Right atrium auricular region (tissue), 2 donors: ENCODE results near the gene MYH13. TPM values are rescaled to one million over a fixed set of nuclear protein-coding genes. Genes with fewer than 3 reads are reported as not detected.

ENCODE experiments used
- DNase-seq: peaks from one replicate; pipeline ENCODE4 v3.0.0-alpha.2; 2019; ENCODE audit warnings: low spot score
- H3K27ac ChIP-seq, 2 donors: fragments of 200-600 bp; sonication (generic); 1 replicate in 1 of 2; 2 replicates in 1 of 2; pipeline ENCODE4 v1.5.1; 2016 to 2019
- H3K27me3 ChIP-seq, 2 donors: fragments of 200-600 bp; sonication (generic); one replicate each; pipeline versions ENCODE4 v1.5.1 to v1.6.0; 2017 to 2019
- H3K36me3 ChIP-seq: fragments of 200-600 bp; sonication (generic); one replicate; pipeline ENCODE4 v1.5.1; 2016
- H3K4me1 ChIP-seq, 2 donors: fragments of 200-600 bp; sonication (generic); one replicate each; pipeline versions ENCODE4 v1.5.1 to v1.6.0; 2017 to 2019
- H3K4me3 ChIP-seq, 2 donors: fragments of 200-600 bp; sonication (generic); 1 replicate in 1 of 2; 2 replicates in 1 of 2; pipeline ENCODE4 v1.5.1; 2017 to 2019; ENCODE audit warnings: mild to moderate bottlenecking in 1 of 2, moderate library complexity in 1 of 2
- H3K9me3 ChIP-seq, 2 donors: fragments of 200-600 bp; sonication (generic); one replicate each; pipeline ENCODE4 v1.5.1; 2019
- total RNA-seq, 2 donors: library from RNA; depleted of rRNA; stranded (reverse); fragments of >200 nt; gene quantifications; one replicate each; pipeline ENCODE4 v1.1.0, GENCODE V29; 2016
- TF ChIP-seq, protein P1 (sequence below), 2 donors: fragments of 200-600 bp; sonication (generic); IDR thresholded peaks; one replicate each; pipeline ENCODE4 v1.5.1; 2019; ENCODE audit warnings: antibody characterized with exemption in 2 of 2

MYH13 gene
- total RNA-seq, 2 donors from 2014 or later, result not detected

DNA sequence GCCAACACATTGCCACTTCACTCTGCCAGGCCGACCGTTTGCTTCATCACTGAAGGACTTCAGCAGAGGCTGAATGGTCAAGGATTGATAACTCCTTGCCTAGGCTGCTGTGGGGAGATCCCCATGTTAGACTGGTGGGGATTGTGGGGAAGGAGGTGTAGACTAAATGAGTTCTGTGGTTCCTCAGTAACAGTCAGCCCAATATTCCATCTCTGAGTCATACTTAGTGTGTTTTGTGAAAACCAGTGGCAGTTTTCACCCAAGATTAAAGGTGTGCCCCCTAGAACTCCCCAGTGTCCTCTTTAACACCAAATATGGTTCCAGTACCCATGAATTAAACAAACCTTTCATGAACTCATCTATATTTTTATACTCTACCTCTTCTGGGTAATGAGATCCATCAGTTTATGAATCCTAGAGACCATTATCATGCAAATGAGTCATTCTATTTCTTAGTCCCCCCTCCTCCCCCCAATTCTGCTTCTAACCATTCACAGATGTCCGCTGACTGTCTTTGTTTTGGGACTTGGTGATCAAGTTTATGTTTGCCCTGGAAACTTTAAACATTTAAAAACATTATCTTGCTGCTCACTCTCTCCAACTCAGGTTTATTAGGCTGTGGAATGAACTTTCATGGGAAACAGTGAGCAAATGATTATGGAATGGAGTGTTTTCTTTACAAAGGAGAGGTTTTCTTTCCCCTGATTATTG, 107.6 kb downstream of the MYH13 start:
- H3K27ac ChIP-seq, result no peak overlapping the region
- H3K4me3 ChIP-seq, result no peak overlapping the region
- no peak for DNase-seq
- H3K27me3 ChIP-seq, result no peaks in the 10 kb centered on the region
- no peaks in the 10 kb centered on the region for H3K36me3 ChIP-seq
- TF ChIP-seq, protein P1, sequence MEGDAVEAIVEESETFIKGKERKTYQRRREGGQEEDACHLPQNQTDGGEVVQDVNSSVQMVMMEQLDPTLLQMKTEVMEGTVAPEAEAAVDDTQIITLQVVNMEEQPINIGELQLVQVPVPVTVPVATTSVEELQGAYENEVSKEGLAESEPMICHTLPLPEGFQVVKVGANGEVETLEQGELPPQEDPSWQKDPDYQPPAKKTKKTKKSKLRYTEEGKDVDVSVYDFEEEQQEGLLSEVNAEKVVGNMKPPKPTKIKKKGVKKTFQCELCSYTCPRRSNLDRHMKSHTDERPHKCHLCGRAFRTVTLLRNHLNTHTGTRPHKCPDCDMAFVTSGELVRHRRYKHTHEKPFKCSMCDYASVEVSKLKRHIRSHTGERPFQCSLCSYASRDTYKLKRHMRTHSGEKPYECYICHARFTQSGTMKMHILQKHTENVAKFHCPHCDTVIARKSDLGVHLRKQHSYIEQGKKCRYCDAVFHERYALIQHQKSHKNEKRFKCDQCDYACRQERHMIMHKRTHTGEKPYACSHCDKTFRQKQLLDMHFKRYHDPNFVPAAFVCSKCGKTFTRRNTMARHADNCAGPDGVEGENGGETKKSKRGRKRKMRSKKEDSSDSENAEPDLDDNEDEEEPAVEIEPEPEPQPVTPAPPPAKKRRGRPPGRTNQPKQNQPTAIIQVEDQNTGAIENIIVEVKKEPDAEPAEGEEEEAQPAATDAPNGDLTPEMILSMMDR (IDR thresholded peaks at IDR 0.05), result no peak
- no peaks in the 10 kb centered on the region for H3K9me3 ChIP-seq
- H3K4me1 ChIP-seq, result no peaks in the 10 kb centered on the region

DNA sequence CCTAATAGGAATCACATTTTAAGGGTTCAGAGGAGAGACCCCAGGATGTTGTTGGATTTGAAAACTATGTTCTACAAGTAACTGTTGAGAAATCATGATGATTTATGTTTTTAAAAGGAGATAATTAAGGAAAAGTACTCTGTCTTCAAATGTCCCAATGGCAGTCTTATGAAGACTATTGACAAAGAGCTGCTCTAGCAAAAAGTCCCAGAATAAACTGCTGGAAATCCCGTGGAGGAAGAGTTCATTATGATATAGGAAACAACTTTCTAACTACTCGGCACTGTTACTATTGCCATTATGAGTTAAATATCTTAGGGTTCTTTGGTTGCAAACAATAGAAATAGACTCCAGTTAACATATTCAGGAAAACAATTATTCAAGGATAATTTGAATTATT, 108.8 kb downstream of the MYH13 start:
- TF ChIP-seq, protein P1 (IDR thresholded peaks at IDR 0.05), result no peak
- Histone ChIP-seq H3K27ac (no peak overlapping the region), H3K9me3 (no peaks in the 10 kb centered on the region), H3K4me1 (no peaks in the 10 kb centered on the region), H3K4me3 (no peak overlapping the region), H3K27me3 (no peaks in the 10 kb centered on the region), H3K36me3 (no peaks in the 10 kb centered on the region)
- DNase-seq, result no peak

DNA sequence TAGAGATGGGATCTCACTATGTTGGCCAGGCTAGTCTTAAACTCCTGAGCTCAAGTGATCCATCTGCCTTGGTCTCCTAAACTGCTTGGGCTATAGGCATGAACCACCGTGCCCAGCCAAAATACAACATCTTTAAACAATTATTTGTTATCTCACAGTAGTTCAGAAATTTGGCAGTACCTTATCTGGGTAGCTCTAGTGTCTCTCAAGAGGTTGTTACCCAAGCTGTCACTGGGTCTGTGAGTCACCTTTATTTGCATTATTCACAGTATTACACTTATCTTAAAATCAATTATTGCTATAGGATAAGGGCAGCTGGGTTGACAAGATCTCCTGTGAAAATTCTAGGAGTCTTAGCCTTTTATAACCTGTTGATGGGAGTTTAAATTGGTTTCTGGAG, 110.4 kb downstream of the MYH13 start:
- Histone ChIP-seq H3K27ac (no peak overlapping the region), H3K4me1 (no peaks in the 10 kb centered on the region), H3K4me3 (no peak overlapping the region), H3K27me3 (no peaks in the 10 kb centered on the region), H3K36me3 (no peaks in the 10 kb centered on the region), H3K9me3 (no peaks in the 10 kb centered on the region)
- no peak for DNase-seq
- TF ChIP-seq, protein P1 (IDR thresholded peaks at IDR 0.05), result no peak

DNA sequence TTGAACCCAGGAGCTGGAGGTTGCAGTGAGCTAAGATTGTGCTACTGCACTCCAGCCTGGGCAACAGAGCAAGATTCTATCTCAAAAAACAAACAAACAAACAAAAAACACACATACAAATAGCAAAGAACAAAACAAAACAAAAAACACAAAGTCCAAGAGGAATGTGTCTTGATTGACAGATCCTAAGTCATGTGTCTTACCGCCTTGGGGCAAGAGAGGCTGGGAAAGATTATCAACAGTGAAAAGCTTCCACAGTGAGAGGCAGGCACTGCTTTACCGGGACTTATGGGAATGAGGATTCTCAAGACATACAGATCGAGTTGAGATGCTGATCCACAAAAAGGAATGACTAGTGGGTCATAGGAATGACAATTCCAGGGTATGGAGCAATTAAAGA, 111.7 kb downstream of the MYH13 start:
- no peak overlapping the region for H3K27ac ChIP-seq
- no peaks in the 10 kb centered on the region for H3K9me3 ChIP-seq
- no peaks in the 10 kb centered on the region for H3K36me3 ChIP-seq
- no peak overlapping the region for H3K4me3 ChIP-seq
- H3K27me3 ChIP-seq, result no peaks in the 10 kb centered on the region
- H3K4me1 ChIP-seq, result no peaks in the 10 kb centered on the region
- TF ChIP-seq, protein P1 (IDR thresholded peaks at IDR 0.05), result no peak
- peak; percentile 16 for DNase-seq

DNA sequence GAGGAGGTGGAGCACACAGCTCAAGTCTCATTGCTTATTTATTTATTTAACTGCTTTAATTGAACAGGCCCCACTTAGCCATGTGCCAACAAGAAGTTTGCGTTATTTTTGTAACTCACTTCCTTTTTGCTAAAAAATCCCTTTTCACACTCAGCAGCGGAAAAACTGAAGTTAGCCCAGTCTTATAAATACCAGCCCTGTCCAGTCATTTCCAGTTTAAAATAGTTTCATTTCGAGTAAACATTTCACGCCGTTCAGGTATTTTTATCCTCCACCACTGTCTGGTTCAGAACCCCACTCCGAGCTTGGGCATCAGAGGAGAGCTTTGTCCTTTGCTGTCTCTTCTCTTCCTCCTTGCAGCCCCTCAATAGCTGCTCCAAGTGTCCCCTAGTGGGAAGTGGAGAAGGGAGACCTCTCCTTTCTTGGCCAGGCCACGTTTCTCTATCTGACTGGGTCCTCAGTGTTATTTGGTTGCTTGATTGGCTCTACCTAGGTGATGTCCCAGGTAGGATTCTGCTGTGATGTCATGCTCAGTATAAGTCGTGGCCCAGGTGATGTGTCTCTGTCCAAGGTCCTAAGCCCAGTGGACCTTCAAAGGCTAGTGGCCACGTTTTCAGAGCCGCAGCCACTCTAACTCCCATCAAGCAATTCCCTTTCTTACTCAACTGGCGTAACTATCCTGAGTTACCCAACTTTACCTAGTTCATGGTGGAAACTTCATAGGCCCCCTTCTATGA, 121.4 kb downstream of the MYH13 start:
- H3K27ac ChIP-seq, result no peak overlapping the region

More for the DNA sequence above, 121.4 kb downstream of the MYH13 start:
- Histone ChIP-seq H3K27me3 (no peaks in the 10 kb centered on the region), H3K9me3 (no peaks in the 10 kb centered on the region), H3K4me1 (no peaks in the 10 kb centered on the region), H3K4me3 (no peak overlapping the region), H3K36me3 (no peaks in the 10 kb centered on the region)
- no peak for DNase-seq
- TF ChIP-seq, protein P1 (IDR thresholded peaks at IDR 0.05), result no peak

Other genes with a start within 250 kb of the MYH13 start
- 100 to 1,000 TPM in 1 of 2 donors, 10 to 100 TPM in 1; 79.7 to 113 TPM for gene GAS7, start 174.4 kb downstream of the MYH13 start, total RNA-seq
- not detected for gene MYH8, start 48.9 kb upstream of the MYH13 start, total RNA-seq
- gene MYH4, start 96.6 kb upstream of the MYH13 start, total RNA-seq, result not detected
- under 1 TPM in 1 of 2 donors, not detected in 1; 0.07 TPM for gene MYH1, start 145.5 kb upstream of the MYH13 start, total RNA-seq
- gene MYH2, start 176.7 kb upstream of the MYH13 start, total RNA-seq, result not detected